B cell (primary cell): ENCODE results near the gene AUTS2.

ENCODE experiments used
- CTCF ChIP-seq: fragments of 200-600 bp; IDR thresholded peaks from one replicate; pipeline ENCODE4 v1.8.0; 2022; ENCODE audit warnings: antibody characterized with exemption, mild to moderate bottlenecking
- EZH2 ChIP-seq: IDR thresholded peaks from 2 replicates; pipeline ENCODE4 v1.6.1; 2012; ENCODE audit warnings: borderline replicate concordance, low read depth, mild to moderate bottlenecking, moderate library complexity, low read length; ENCODE audit not compliant: insufficient read depth, poor library complexity, severe bottlenecking

DNA sequence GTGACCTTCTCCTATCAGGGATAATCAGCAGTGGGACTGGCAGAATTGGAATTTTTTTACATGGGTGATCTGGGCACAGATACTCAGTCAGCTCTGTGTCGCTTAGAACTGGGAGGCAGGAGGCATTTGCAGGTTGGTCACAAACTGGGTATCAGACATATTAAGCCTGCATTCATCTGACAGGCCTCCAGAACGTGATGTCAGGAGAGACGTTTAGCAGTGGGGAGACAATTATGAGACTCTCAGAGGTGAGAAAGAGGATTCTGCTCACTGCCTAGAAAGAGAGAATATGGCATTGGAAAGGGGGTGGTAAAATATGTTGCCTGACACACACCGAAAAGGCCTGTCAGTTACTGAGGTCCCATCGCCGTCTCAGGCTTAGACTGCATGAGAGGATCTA is 816.1 kb downstream of the AUTS2 start:
- TF ChIP-seq CTCF (no peak), EZH2 (no peak)
